GM12865 (cell line): Measurements from ENCODE around the gene LLPH.
A peak's percentile ranks its signal among the peaks of the same experiment; 100 is the strongest.

Experiments
- DNase-seq: peaks from one replicate; pipeline ENCODE4 v3.0.0; 2010; ENCODE audit warnings: low read depth
- H3K4me3 ChIP-seq: 2 replicates; pipeline ENCODE4 v1.5.1; 2011; ENCODE audit warnings: mild to moderate bottlenecking, low read depth, low read length, control low read depth
- TF ChIP-seq, protein P1 (sequence below): IDR thresholded peaks from 2 replicates; pipeline ENCODE4 v1.5.1; 2011; ENCODE audit warnings: low read length, control low read depth, low read depth, inconsistent platforms; ENCODE audit not compliant: insufficient read depth; ENCODE audit errors: missing control alignments

Gene LLPH

DNA sequence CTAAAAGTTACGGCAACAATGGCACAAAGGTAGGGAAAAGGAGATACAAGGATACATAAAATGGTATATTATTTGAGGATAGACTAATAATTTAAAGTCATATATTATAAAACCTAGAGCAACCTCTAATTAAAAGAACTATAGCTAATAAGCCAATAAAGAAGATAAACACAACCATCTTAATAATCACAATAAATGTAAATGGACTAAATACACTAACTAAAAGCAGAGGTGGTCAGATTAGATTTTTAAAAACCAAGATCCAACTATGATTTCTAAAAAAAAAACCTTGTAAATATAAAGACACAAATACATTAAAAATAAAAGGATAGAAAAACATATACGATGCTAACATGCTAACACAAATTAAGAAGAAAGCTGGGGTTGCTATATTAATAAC lies 10.7 kb upstream of the LLPH start:
- TF ChIP-seq, protein P1, sequence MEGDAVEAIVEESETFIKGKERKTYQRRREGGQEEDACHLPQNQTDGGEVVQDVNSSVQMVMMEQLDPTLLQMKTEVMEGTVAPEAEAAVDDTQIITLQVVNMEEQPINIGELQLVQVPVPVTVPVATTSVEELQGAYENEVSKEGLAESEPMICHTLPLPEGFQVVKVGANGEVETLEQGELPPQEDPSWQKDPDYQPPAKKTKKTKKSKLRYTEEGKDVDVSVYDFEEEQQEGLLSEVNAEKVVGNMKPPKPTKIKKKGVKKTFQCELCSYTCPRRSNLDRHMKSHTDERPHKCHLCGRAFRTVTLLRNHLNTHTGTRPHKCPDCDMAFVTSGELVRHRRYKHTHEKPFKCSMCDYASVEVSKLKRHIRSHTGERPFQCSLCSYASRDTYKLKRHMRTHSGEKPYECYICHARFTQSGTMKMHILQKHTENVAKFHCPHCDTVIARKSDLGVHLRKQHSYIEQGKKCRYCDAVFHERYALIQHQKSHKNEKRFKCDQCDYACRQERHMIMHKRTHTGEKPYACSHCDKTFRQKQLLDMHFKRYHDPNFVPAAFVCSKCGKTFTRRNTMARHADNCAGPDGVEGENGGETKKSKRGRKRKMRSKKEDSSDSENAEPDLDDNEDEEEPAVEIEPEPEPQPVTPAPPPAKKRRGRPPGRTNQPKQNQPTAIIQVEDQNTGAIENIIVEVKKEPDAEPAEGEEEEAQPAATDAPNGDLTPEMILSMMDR = no peak
- DNase-seq = no peak
- no peak overlapping the region for H3K4me3 ChIP-seq

DNA sequence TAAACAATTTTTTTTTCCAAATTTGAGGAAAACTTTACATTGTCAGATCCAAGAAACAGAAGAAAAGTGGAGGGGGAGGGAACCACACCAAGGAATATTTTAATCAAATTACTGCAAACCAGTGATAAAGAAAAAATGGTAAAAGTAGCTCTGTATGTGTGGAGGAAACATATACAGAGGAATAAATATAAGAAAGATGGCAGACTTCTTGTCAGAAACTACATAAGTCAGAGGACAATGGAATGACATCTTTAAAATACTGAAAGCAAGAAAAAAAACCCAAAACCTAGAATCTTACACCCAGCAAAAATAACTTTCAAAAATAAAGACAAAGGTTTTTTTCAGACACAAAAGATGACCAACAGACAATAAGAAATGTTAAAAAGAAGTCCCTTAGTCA lies 10.2 kb upstream of the LLPH start:
- TF ChIP-seq, protein P1 = no peak
- H3K4me3 ChIP-seq = no peak overlapping the region
- DNase-seq = no peak

DNA sequence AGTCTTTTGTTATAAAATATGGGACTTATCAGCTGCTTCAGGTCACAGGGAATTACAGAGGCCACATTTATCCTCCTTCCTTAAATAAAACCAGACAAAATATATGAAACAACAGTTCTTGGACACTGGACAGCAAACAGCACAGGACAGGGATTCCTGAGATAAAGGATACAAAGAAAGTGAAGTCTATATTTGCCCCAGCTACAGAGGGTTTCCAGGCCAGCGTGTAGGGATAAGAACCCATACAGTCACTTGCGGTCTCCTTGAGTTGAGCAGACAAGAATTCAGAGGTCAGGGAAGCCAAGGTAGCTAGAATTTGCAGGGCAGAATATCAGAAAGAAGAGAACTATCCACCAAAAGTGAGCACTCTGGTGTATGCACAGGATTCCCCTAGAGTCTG lies 8.8 kb upstream of the LLPH start:
- TF ChIP-seq, protein P1 = no peak
- no peak for DNase-seq

DNA sequence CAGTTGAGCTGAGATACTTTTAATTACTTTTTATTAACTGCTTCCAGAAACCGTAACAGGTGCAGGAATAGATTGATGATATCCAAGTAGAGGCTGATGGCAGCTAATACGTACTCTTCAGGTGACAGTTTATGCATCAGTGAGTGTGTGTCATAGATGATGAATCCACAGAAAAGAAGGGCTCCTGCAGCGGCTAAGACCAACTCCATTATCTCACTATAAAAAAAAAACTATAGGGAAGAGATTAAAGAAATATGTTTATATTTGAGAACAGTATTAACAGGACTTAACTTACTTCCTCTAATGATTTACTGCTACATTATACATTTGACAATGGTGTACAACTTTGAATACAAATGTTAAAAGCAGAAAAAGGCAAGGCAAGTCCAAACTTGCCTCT lies 7.4 kb upstream of the LLPH start:
- DNase-seq = no peak
- TF ChIP-seq, protein P1 = no peak
- no peak overlapping the region for H3K4me3 ChIP-seq

More for the DNA sequence above, 8.8 kb upstream of the LLPH start:
- H3K4me3 ChIP-seq = no peak overlapping the region

DNA sequence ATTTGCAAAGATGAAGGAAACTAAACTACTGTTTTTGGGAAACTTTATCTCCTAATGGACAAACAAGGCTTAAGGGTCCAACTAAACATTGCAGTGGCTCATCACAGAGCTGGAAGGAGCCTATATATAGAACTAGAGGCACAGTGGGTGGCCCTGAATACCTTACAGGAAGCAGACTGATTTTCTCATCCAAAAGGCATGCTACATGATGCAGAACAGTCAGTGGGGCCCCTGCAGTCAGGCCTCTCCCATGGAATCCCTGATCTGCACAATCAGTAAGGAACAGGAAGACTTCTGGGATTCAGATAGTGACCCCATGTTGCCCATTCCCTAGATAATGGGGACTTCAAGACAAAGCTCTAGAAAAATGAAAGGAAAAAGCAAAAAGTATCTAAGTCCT lies 1.9 kb upstream of the LLPH start:
- TF ChIP-seq, protein P1 = no peak
- no peak for DNase-seq
- H3K4me3 ChIP-seq = no peak overlapping the region

DNA sequence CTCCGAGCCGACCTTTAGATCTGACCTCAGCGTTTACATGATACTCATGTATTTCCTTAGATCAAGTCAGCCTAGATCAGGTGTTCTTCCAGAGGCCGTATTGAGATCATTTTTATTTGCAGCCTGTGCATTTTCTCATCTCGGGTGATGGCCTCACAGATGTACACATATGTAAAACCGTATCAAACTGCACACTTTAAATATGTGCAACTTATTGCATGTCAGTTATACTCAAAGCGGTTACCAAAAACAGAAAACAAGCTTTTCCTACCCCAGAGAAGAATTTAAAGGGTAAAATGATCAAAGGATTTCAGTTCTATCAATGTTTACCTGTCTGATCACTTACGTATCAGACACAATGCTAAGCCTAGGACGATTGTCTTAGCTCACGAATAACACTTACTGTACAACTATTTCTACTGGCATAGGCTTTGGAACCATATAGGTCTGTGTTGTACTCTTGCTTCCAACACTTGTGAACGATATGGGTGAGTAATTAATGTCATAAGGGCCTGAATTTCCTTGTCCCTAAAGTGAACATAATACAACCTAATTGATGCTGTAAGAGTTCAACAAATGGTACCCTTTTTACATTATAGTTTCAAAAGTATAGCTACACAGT lies 628 bp upstream of the LLPH start:
- TF ChIP-seq, protein P1 = no peak
- H3K4me3 ChIP-seq = peak overlapping the region; percentile 84
- DNase-seq = no peak

DNA sequence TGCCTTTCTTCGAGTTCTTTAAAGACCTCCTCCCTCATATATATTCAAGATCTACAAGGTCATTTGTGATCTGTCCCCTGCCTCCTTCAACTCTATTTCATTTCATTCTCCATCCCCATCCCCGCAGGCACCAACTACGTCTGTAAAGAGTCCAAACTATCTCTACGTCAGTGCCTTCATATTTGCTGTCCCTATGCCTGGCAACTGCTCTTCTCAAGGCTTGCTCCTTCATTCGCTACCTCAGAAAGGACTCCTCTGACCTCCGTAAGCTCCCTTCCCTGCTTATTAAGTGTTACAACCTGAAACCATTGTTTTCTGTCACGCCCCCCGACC lies 650 bp downstream of the LLPH start:
- DNase-seq = peak; percentile 26
- TF ChIP-seq, protein P1 = no peak

More for the DNA sequence above, 650 bp downstream of the LLPH start:
- H3K4me3 ChIP-seq = peak overlapping the region; percentile 84
